ENCODE data around the gene ABCA8. TPM values are rescaled to one million over a fixed set of nuclear protein-coding genes. Genes with fewer than 3 reads are reported as not detected.
"Not testable (repeated sequence)": the region's sequence is repeated elsewhere in the genome, so short reads cannot be mapped to it uniquely, and the experiment has no call there.

Gene ABCA8
- total RNA-seq, 4 donors from 2014 or later, result 26.1 to 95.4 (median 56.1) TPM

- H3K9me3 ChIP-seq, result no peaks in the 10 kb centered on the region
- no peaks in the 10 kb centered on the region for H3K27me3 ChIP-seq
- no peak for TF ChIP-seq POLR2A (IDR thresholded peaks at IDR 0.05)
- TF ChIP-seq, protein P1, sequence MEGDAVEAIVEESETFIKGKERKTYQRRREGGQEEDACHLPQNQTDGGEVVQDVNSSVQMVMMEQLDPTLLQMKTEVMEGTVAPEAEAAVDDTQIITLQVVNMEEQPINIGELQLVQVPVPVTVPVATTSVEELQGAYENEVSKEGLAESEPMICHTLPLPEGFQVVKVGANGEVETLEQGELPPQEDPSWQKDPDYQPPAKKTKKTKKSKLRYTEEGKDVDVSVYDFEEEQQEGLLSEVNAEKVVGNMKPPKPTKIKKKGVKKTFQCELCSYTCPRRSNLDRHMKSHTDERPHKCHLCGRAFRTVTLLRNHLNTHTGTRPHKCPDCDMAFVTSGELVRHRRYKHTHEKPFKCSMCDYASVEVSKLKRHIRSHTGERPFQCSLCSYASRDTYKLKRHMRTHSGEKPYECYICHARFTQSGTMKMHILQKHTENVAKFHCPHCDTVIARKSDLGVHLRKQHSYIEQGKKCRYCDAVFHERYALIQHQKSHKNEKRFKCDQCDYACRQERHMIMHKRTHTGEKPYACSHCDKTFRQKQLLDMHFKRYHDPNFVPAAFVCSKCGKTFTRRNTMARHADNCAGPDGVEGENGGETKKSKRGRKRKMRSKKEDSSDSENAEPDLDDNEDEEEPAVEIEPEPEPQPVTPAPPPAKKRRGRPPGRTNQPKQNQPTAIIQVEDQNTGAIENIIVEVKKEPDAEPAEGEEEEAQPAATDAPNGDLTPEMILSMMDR (IDR thresholded peaks at IDR 0.05), result no peak
- H3K4me3 ChIP-seq (replicated peaks in 1 of 3), result no peak overlapping the region
- no peak overlapping the region for H3K27ac ChIP-seq
- no peaks in the 10 kb centered on the region for H3K4me1 ChIP-seq
- no peaks in the 10 kb centered on the region for H3K36me3 ChIP-seq
- no peak for DNase-seq
- intact Hi-C loops (cut with DNase I), result no loop called here
- WGBS, 2 donors, result 76 to 84% methylated on average over 6 of the region's 6 CpGs
These were observed 10.7 kb downstream of the ABCA8 start for GRCh38 chr17:68944435-68945035.

- H3K4me3 ChIP-seq (replicated peaks in 1 of 3); H3K27ac ChIP-seq; H3K27me3 ChIP-seq; H3K9me3 ChIP-seq; H3K36me3 ChIP-seq; intact Hi-C loops (cut with DNase I); H3K4me1 ChIP-seq; DNase-seq: not testable (repeated sequence)
- 93 to 98% methylated on average over 2 of the region's 2 CpGs for WGBS, 2 donors
These were observed 11.4 kb downstream of the ABCA8 start for GRCh38 chr17:68943812-68944182.

GRCh38 chr17:68943123-68943811, 11.9 kb downstream of the ABCA8 start:
- Histone ChIP-seq H3K4me3 (replicated peaks in 1 of 3) (no peak overlapping the region), H3K36me3 (no peaks in the 10 kb centered on the region), H3K4me1 (no peaks in the 10 kb centered on the region), H3K9me3 (no peaks in the 10 kb centered on the region), H3K27me3 (no peaks in the 10 kb centered on the region), H3K27ac (no peak overlapping the region)
- 80% methylated on average over 4 of the region's 4 CpGs for WGBS, 2 donors
- no peak for DNase-seq
- intact Hi-C loops (cut with DNase I), result no loop called here
- TF ChIP-seq, protein P1 (IDR thresholded peaks at IDR 0.05), result no peak
- TF ChIP-seq POLR2A (IDR thresholded peaks at IDR 0.05), result no peak

DNA sequence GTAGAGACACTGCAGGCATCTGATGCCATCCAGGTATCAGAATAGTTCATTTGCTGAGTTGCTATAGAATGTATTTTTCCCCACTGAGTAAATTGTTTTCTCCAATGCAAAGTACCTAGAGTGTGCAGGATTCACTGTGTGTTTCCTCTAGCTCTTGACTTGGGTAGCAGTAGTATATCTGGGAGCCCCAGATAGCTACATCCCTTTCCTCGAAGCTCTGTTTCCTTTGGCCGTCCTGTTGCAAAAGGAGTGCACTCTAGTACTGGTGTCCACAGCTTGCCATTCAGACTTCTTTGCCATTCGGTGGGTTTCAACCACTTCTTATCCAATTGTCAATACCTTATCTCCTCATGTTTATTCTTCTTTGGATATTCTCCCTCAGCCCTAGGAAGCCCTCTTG, 12.8 kb downstream of the ABCA8 start:
- Histone ChIP-seq H3K4me3 (replicated peaks in 1 of 3) (no peak overlapping the region), H3K36me3 (no peaks in the 10 kb centered on the region), H3K9me3 (no peaks in the 10 kb centered on the region), H3K4me1 (no peaks in the 10 kb centered on the region), H3K27ac (no peak overlapping the region), H3K27me3 (no peaks in the 10 kb centered on the region)
- 77 to 80% methylated on average over 3 of the region's 3 CpGs for WGBS, 2 donors
- no peak for DNase-seq
- no peak for TF ChIP-seq POLR2A (IDR thresholded peaks at IDR 0.05)
- TF ChIP-seq, protein P1 (IDR thresholded peaks at IDR 0.05), result no peak
- intact Hi-C loops (cut with DNase I), result no loop called here

DNA sequence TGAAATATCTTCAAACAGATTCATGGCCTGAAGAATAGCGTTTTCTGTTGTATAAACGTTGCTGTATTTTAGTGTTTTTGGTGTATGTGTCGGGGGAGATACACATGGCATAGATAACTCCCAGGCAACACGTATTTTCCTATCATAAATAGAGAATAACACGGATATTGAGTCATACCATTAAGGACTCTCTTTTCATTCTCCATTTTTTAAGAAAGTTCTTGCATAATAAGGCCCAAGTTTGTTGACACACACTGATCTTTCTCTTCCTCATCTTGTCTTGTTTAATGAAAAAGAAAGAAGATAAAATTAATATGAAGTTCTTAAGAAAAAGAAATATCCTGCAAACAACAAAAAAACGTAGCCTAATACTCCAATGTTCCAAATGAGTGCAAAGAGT, 13.4 kb downstream of the ABCA8 start:
- 85 to 93% methylated on average over 6 of the region's 6 CpGs for WGBS, 2 donors
- intact Hi-C loops (cut with DNase I), result no loop called here
- Histone ChIP-seq H3K4me3 (replicated peaks in 1 of 3) (no peak overlapping the region), H3K36me3 (no peaks in the 10 kb centered on the region), H3K4me1 (no peaks in the 10 kb centered on the region), H3K27ac (no peak overlapping the region), H3K9me3 (no peaks in the 10 kb centered on the region), H3K27me3 (no peaks in the 10 kb centered on the region)
- TF ChIP-seq, protein P1 (IDR thresholded peaks at IDR 0.05), result no peak
- no peak for TF ChIP-seq POLR2A (IDR thresholded peaks at IDR 0.05)
- no peak for DNase-seq

All from thyroid gland (tissue), 4 donors.